ENCODE measurements around the gene GK.

- TF ChIP-seq POLR2A (IDR thresholded peaks at IDR 0.05) (no peak), CTCF (IDR thresholded peaks at IDR 0.05) (no peak)
Observed at GRCh38 chrX:30714138-30714537, 60.9 kb downstream of the GK start.

Measured in testis (tissue), 2 donors.